ENCODE measurements around the gene C3orf52. TPM values are rescaled to one million over a fixed set of nuclear protein-coding genes. Genes with fewer than 3 reads are reported as not detected.

The C3orf52 gene
- total and polyA plus RNA-seq, 2 experiments from 2014 or later, result 8.1 to 16.6 TPM

DNA sequence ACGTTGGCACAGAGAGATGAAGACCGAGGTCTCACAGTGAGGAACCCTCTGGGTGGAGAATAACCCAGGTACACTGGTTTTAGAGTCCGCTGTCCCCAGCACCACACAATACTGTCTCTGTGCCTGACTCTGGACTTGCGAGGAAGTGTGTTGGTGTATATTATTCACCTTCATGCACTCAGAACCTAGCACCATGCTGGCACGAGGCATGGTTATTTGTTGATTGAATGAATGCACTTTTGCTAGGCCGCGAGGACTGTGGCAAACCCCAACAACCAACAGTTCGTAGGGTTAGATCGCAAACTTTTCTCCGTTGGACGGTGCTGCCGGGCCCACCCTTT is 484 bp upstream of the C3orf52 start:
- Histone ChIP-seq H2AFZ (peak overlapping the region; percentile 96), H4K20me1 (replicated peaks; ENCODE audit: insufficient read depth) (peaks cover 3% of the 10 kb centered on the region; the same call in 1 of the 2 replicates), H3K27me3 (ENCODE audit: insufficient read depth) (peaks cover 19% of the 10 kb centered on the region), H3K36me3 (ENCODE audit: insufficient read depth) (no peaks in the 10 kb centered on the region), H3K4me1 (ENCODE audit: insufficient read depth) (peaks cover 22% of the 10 kb centered on the region), H3K79me2 (replicated peaks; ENCODE audit: insufficient read depth) (peaks cover 35% of the 10 kb centered on the region), H3K4me2 (peak overlapping the region; percentile 96), H3K27ac (ENCODE audit: low read depth) (no peak overlapping the region), H3K4me3 (peak overlapping the region; percentile 94), H3F3A (replicated peaks; ENCODE audit: low read depth) (peaks cover 5% of the 10 kb centered on the region; the same call in 1 of the 2 replicates), H3K9me2 (ENCODE audit: insufficient read depth) (no peaks in the 10 kb centered on the region)
- DNase-seq (ENCODE audit: low spot score) (no peak), ATAC-seq (peak; percentile 7)
- Mint-ChIP-seq H3K9me3 (no peaks in the 10 kb centered on the region), H3K27me3 (ENCODE audit: insufficient read depth, low read depth, poor library complexity) (peaks cover 9% of the 10 kb centered on the region), H3K4me1 (peaks cover 32% of the 10 kb centered on the region), H3K4me3 (peak overlapping the region; percentile 95), H3K36me3 (ENCODE audit: low read depth) (no peaks in the 10 kb centered on the region), H3K27ac (no peak overlapping the region; the same call in 1 of the 2 replicates)
- TF ChIP-seq ZNF462 (CRISPR knock-in tag; IDR thresholded peaks at IDR 0.05), result no peak
- TF ChIP-seq, protein P1, sequence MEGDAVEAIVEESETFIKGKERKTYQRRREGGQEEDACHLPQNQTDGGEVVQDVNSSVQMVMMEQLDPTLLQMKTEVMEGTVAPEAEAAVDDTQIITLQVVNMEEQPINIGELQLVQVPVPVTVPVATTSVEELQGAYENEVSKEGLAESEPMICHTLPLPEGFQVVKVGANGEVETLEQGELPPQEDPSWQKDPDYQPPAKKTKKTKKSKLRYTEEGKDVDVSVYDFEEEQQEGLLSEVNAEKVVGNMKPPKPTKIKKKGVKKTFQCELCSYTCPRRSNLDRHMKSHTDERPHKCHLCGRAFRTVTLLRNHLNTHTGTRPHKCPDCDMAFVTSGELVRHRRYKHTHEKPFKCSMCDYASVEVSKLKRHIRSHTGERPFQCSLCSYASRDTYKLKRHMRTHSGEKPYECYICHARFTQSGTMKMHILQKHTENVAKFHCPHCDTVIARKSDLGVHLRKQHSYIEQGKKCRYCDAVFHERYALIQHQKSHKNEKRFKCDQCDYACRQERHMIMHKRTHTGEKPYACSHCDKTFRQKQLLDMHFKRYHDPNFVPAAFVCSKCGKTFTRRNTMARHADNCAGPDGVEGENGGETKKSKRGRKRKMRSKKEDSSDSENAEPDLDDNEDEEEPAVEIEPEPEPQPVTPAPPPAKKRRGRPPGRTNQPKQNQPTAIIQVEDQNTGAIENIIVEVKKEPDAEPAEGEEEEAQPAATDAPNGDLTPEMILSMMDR (conservative IDR thresholded peaks at IDR 0.05; ENCODE audit: low read depth in 2 of 2), result no peak
- TF ChIP-seq POLR2AphosphoS5 (IDR thresholded peaks at IDR 0.05; ENCODE audit: low read depth), result no peak
- TF ChIP-seq JUNB (IDR thresholded peaks at IDR 0.05; ENCODE audit: unreplicated experiment), result no peak
- no peak for TF ChIP-seq CREB1 (CRISPR knock-in tag; IDR thresholded peaks at IDR 0.05; ENCODE audit: low read depth)
- no peak for TF ChIP-seq EZH2 (IDR thresholded peaks at IDR 0.05; ENCODE audit: low read depth, unreplicated experiment)
- TF ChIP-seq ZNF331 (CRISPR knock-in tag; IDR thresholded peaks at IDR 0.05; ENCODE audit: low read depth), result no peak
- no peak for TF ChIP-seq STAT1 (IDR thresholded peaks at IDR 0.05; ENCODE audit: unreplicated experiment)
- TF ChIP-seq EZH2phosphoT487 (IDR thresholded peaks at IDR 0.05; ENCODE audit: unreplicated experiment), result no peak
- no peak for TF ChIP-seq NANOG (IDR thresholded peaks at IDR 0.05; ENCODE audit: borderline replicate concordance)
- TF ChIP-seq ZNF114 (CRISPR knock-in tag; IDR thresholded peaks at IDR 0.05), result no peak
- TF ChIP-seq, protein P2, sequence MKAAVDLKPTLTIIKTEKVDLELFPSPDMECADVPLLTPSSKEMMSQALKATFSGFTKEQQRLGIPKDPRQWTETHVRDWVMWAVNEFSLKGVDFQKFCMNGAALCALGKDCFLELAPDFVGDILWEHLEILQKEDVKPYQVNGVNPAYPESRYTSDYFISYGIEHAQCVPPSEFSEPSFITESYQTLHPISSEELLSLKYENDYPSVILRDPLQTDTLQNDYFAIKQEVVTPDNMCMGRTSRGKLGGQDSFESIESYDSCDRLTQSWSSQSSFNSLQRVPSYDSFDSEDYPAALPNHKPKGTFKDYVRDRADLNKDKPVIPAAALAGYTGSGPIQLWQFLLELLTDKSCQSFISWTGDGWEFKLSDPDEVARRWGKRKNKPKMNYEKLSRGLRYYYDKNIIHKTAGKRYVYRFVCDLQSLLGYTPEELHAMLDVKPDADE (IDR thresholded peaks at IDR 0.05), result no peak

All from GM23338 (cell line).